BE2C (cell line): Measurements from ENCODE around the gene C16orf54.
"Not testable (repeated sequence)": the region's sequence is repeated elsewhere in the genome, so short reads cannot be mapped to it uniquely, and the experiment has no call there.

Experiments used
- DNase-seq: peaks from one replicate; pipeline ENCODE4 v3.0.0-alpha.2; 2020
- H3K27me3 ChIP-seq: fragments of 250-450 bp; sonication (Bioruptor Pico); 2 replicates; pipeline ENCODE4 v1.5.1; 2020; ENCODE audit warnings: mild to moderate bottlenecking
- H3K36me3 ChIP-seq: fragments of 250-450 bp; sonication (Bioruptor Pico); 2 replicates; pipeline ENCODE4 v1.5.1; 2020; ENCODE audit warnings: mild to moderate bottlenecking
- H3K4me1 ChIP-seq: fragments of 250-450 bp; sonication (Bioruptor Pico); 2 replicates; pipeline ENCODE4 v1.5.1; 2020
- H3K4me3 ChIP-seq: 2 replicates; pipeline ENCODE4 v1.5.1; 2011; ENCODE audit warnings: low read depth, low read length
- H3K9me3 ChIP-seq: fragments of 250-450 bp; sonication (Bioruptor Pico); 2 replicates; pipeline ENCODE4 v1.5.1; 2020
- CTCF ChIP-seq: IDR thresholded peaks from 2 replicates; pipeline ENCODE4 v1.5.1; 2012; ENCODE audit warnings: mild to moderate bottlenecking, low read depth, low read length

C16orf54 gene

GRCh38 chr16:29790183-29790948, 44.6 kb upstream of the C16orf54 start, which contains the start of gene KIF22:
KIF22 (plus strand) TSS chr16:29790751; CDS start chr16:29790760, 9 bp downstream.
- peaks cover 20% of the 10 kb centered on the region for H3K36me3 ChIP-seq
- no peaks in the 10 kb centered on the region for H3K9me3 ChIP-seq
- TF ChIP-seq CTCF: peak; percentile 69
- no peaks in the 10 kb centered on the region; the same call in 1 of the 2 replicates for H3K4me1 ChIP-seq
- H3K27me3 ChIP-seq: no peaks in the 10 kb centered on the region
- DNase-seq: peak; percentile 100
- H3K4me3 ChIP-seq: peak within 1 kb of the TSS; percentile 100

DNA sequence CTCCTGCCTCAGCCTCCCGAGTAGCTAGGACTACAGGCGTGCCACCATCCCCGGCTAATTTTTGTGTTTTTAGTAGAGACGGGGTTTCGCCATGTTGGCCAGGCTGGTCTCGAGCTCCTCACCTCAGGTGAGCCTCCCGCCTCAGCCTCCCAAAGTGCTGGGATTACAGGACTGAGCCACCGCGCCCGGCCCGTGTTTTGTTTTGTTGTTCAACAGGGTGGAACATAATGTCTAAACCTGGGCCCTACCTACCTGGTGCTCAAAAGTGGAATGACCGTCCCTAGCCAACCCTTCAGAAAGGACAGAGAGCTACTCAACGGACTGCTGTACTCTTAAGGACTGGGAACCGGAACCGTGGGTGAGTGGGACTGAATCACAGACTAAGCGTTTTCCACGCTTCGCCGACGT, 44.0 kb upstream of the C16orf54 start:
- Histone ChIP-seq H3K9me3 (no peaks in the 10 kb centered on the region), H3K36me3 (peaks cover 19% of the 10 kb centered on the region), H3K4me1 (no peaks in the 10 kb centered on the region; the same call in 1 of the 2 replicates), H3K4me3 (peak overlapping the region; percentile 76), H3K27me3 (no peaks in the 10 kb centered on the region)
- DNase-seq: no peak
- TF ChIP-seq CTCF: no peak

DNA sequence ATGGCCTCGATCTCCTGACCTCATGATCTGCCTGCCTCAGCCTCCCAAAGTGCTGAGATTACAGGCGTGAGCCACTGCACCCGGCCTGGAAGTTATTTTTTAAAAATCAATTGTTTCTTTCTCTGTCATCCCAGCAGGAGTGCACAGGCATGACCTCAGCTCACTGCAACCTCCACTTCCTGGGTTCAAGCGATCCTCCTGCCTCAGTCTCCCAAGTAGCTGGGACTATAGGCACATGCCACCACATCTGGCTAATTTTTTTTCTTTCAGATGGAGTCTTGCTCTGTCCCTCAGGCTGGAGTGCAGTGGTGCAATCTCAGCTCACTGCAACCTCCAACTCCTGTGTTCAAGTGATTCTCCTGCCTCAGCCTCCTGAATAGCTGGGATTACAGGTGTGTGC, 41.4 kb upstream of the C16orf54 start:
- H3K9me3 ChIP-seq, DNase-seq, H3K36me3 ChIP-seq, H3K4me1 ChIP-seq, H3K4me3 ChIP-seq, H3K27me3 ChIP-seq: not testable (repeated sequence)

DNA sequence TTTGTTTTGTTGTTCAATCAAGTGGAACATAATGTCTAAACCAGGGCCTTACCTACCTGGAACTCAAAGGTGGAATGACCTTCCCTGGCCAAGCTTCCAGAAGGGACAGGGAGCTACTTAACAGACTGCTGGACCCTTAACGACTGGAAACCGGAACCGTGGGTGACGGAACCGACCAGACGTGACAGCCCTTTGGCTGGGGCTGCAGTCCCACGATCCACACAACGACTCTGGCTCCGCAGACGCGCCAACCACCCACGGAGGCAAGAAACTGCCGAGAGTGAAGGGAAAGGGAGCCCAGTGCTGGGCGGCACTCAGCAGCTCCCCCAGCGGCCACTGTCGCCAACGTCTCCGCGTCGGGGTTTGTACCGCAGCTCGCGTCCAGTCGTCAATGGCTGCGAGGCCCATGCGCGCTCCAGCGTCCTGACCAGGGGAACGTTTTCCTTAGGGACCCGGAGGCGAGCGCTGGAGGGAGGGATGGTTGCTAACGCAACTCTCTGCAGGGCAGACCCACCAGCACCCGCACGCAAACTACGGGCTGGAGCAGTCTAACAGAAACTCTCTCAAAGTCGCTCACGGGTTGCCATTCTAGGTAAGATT, 39.2 kb upstream of the C16orf54 start:
- no peak for DNase-seq
- H3K36me3 ChIP-seq: no peaks in the 10 kb centered on the region
- no peaks in the 10 kb centered on the region for H3K9me3 ChIP-seq
- H3K4me1 ChIP-seq: no peaks in the 10 kb centered on the region
- H3K4me3 ChIP-seq: no peak overlapping the region
- no peaks in the 10 kb centered on the region for H3K27me3 ChIP-seq
- no peak for TF ChIP-seq CTCF

GRCh38 chr16:29784157-29784556, 38.4 kb upstream of the C16orf54 start:
- H3K4me1 ChIP-seq: no peaks in the 10 kb centered on the region
- H3K4me3 ChIP-seq: no peak overlapping the region
- DNase-seq: no peak
- no peaks in the 10 kb centered on the region for H3K36me3 ChIP-seq
- no peaks in the 10 kb centered on the region for H3K27me3 ChIP-seq
- no peaks in the 10 kb centered on the region for H3K9me3 ChIP-seq
- TF ChIP-seq CTCF: no peak

- not testable (repeated sequence) for DNase-seq, H3K9me3 ChIP-seq, H3K4me1 ChIP-seq, H3K27me3 ChIP-seq, H3K36me3 ChIP-seq, H3K4me3 ChIP-seq
Measured at GRCh38 chr16:29783094-29783953, 37.5 kb upstream of the C16orf54 start.

- Histone ChIP-seq H3K9me3 (no peaks in the 10 kb centered on the region), H3K4me1 (no peaks in the 10 kb centered on the region), H3K4me3 (no peak overlapping the region), H3K27me3 (no peaks in the 10 kb centered on the region), H3K36me3 (no peaks in the 10 kb centered on the region)
- no peak for TF ChIP-seq CTCF
- no peak for DNase-seq
Measured at GRCh38 chr16:29779474-29779873, 33.7 kb upstream of the C16orf54 start.
